Endothelial cell of umbilical vein (primary cell): Measurements from ENCODE around the gene DPYD. TPM values are rescaled to one million over a fixed set of nuclear protein-coding genes. Genes with fewer than 3 reads are reported as not detected.

Experiments
- BruUV-seq: library from RNA; stranded (reverse); fragments of 400-500 nt; replicated peaks from 2 replicates; lab custom pipeline; 2021; lab: Mats Ljungman, UMichigan
- CTCF ChIA-PET: fragments of 300-600, 350-600 bp; sonication (Branson Sonifier 250); formaldehyde crosslinking; loops from one replicate; lab custom pipeline; 2021; ENCODE audit warnings: antibody characterized with exemption, inconsistent platforms; lab: Charles Lee
- POLR2A ChIA-PET: fragments of 300-600, 350-600 bp; sonication (Branson Sonifier 250); formaldehyde crosslinking; loops from one replicate; lab custom pipeline; 2021; ENCODE audit warnings: antibody characterized with exemption, inconsistent platforms; lab: Charles Lee
- DNase-seq: peaks from one replicate; pipeline ENCODE4 v3.0.0-alpha.2; 2011; ENCODE audit warnings: low read depth, low spot score
- FAIRE-seq: peaks from 2 replicates; lab custom pipeline; 2011; peaks lifted over from hg19 to GRCh38; lab: Jason Lieb, UNC
- H2AFZ ChIP-seq: 2 replicates; pipeline ENCODE4 v1.6.0; 2012; ENCODE audit warnings: low read depth, low read length, control low read depth, inconsistent platforms
- H3K27ac ChIP-seq: 2 replicates; pipeline ENCODE4 v1.5.1; 2011; ENCODE audit warnings: low read depth, mild to moderate bottlenecking, control low read depth, low read length, moderate library complexity; ENCODE audit not compliant: insufficient read depth
- H3K27me3 ChIP-seq, 2 experiments: 2 replicates each; pipeline versions ENCODE4 v1.6.0 to v1.6.1; 2011; ENCODE audit warnings: low read length in 2 of 2, mixed read lengths in 1 of 2; ENCODE audit not compliant: control insufficient read depth in 2 of 2, insufficient read depth in 2 of 2
- H3K36me3 ChIP-seq, 2 experiments: 2 replicates in 1 of 2; 3 replicates in 1 of 2; pipeline ENCODE4 v1.5.1; 2011; ENCODE audit warnings: low read length in 2 of 2, mild to moderate bottlenecking in 1 of 2, moderate library complexity in 1 of 2; ENCODE audit not compliant: control insufficient read depth in 2 of 2, insufficient read depth in 2 of 2; ENCODE audit errors: extremely low read depth in 1 of 2
- H3K4me1 ChIP-seq: 3 replicates; pipeline ENCODE4 v1.5.1; 2011; ENCODE audit warnings: mild to moderate bottlenecking, low read length; ENCODE audit not compliant: control insufficient read depth, insufficient read depth; ENCODE audit errors: extremely low read depth
- H3K4me2 ChIP-seq: 2 replicates; pipeline ENCODE4 v1.6.1; 2011; ENCODE audit warnings: low read length, control low read depth, mixed read lengths; ENCODE audit not compliant: insufficient read depth
- H3K4me3 ChIP-seq, 3 experiments: fragments of 200-600 bp in 1 of 3; sonication (generic), shearing (Covaris generic) in 1 of 3; replicated peaks in 1 of 3; 2 replicates each; pipeline ENCODE4 v1.5.1; 2011 to 2016; ENCODE audit warnings: control low read depth in 3 of 3, low read length in 3 of 3, mild to moderate bottlenecking in 2 of 3, inconsistent platforms in 1 of 3, low read depth in 1 of 3, moderate library complexity in 1 of 3; ENCODE audit not compliant: insufficient read depth in 1 of 3
- H3K79me2 ChIP-seq: 2 replicates; pipeline ENCODE4 v1.6.0; 2012; ENCODE audit warnings: low read length, inconsistent platforms; ENCODE audit not compliant: control insufficient read depth, insufficient read depth
- H3K9ac ChIP-seq: replicated peaks from 2 replicates; pipeline ENCODE3; 2011; ENCODE audit warnings: low read length, control low read depth; ENCODE audit not compliant: insufficient read depth; ENCODE audit errors: extremely low read depth
- H3K9me1 ChIP-seq: replicated peaks from 3 replicates; pipeline ENCODE4 v1.6.0; 2011; ENCODE audit warnings: mild to moderate bottlenecking, low read length; ENCODE audit not compliant: control insufficient read depth, insufficient read depth; ENCODE audit errors: extremely low read depth
- H3K9me3 ChIP-seq: replicated peaks from 2 replicates; pipeline ENCODE4 v1.5.1; 2012; ENCODE audit warnings: low read length, inconsistent platforms; ENCODE audit not compliant: control insufficient read depth, insufficient read depth
- H4K20me1 ChIP-seq: replicated peaks from 2 replicates; pipeline ENCODE3; 2011; ENCODE audit warnings: mild to moderate bottlenecking, low read length; ENCODE audit not compliant: control insufficient read depth, insufficient read depth; ENCODE audit errors: extremely low read depth
- EZH2 ChIP-seq: IDR thresholded peaks from 2 replicates; pipeline ENCODE4 v1.6.1; 2012; ENCODE audit warnings: borderline replicate concordance, low read depth, mild to moderate bottlenecking, moderate library complexity, low read length, inconsistent platforms; ENCODE audit not compliant: severe bottlenecking
- FOS ChIP-seq: IDR thresholded peaks from 2 replicates; pipeline ENCODE4 v1.6.1; 2011; ENCODE audit warnings: mild to moderate bottlenecking, low read length, moderate library complexity, borderline replicate concordance; ENCODE audit not compliant: insufficient read depth
- GATA2 ChIP-seq: IDR thresholded peaks from 2 replicates; pipeline ENCODE4 v1.7.0; 2011; ENCODE audit warnings: low read depth, mild to moderate bottlenecking, moderate library complexity, mixed read lengths, low read length; ENCODE audit not compliant: insufficient read length, insufficient read depth
- JUN ChIP-seq: IDR thresholded peaks from 2 replicates; pipeline ENCODE4 v1.6.1; 2011; ENCODE audit warnings: borderline replicate concordance, low read depth; ENCODE audit not compliant: insufficient read length, insufficient read depth
- MAX ChIP-seq: IDR thresholded peaks from 2 replicates; pipeline ENCODE4 v1.6.1; 2011; ENCODE audit not compliant: insufficient read depth, insufficient read length
- MYC ChIP-seq: IDR thresholded peaks from one replicate; pipeline ENCODE4 v1.6.1; 2011; ENCODE audit warnings: mild to moderate bottlenecking, low read depth, low read length
- POLR2A ChIP-seq: IDR thresholded peaks from 2 replicates; pipeline ENCODE4 v1.6.1; 2012; ENCODE audit warnings: low read depth, mild to moderate bottlenecking, control low read depth, low read length
- POLR2AphosphoS5 ChIP-seq: IDR thresholded peaks from 2 replicates; pipeline ENCODE4 v1.6.1; 2012; ENCODE audit warnings: low read depth, mild to moderate bottlenecking, control low read depth, low read length, moderate library complexity; ENCODE audit not compliant: insufficient read depth
- dilution Hi-C: fragments of 300-500 bp; cut with MboI; formaldehyde crosslinking; loops from one replicate; pipeline ENCODE4 v1.15.0; 2019; ENCODE audit warnings: low sequenced_read_pairs; ENCODE audit not compliant: extremely low pct_ligation_motif_present
- intact Hi-C: fragments of 100-400 bp; cut with micrococcal nuclease; formaldehyde crosslinking; loops from one replicate; pipeline ENCODE4 v1.10.0; 2022
- polyA plus RNA-seq, 4 experiments: library from polyadenylated mRNA; depleted of rRNA in 3 of 4; stranded (reverse) in 3 of 4; unstranded in 1 of 4; fragments of >200 nt; gene quantifications; 2 replicates each; pipeline versions ENCODE4 v1.2.1 to v1.2.3, GENCODE V29; 2011 to 2012; ENCODE audit warnings: missing spikeins in 1 of 4
- total RNA-seq: library from RNA; stranded (reverse); gene quantifications from 2 replicates; pipeline ENCODE4 v1.2.3, GENCODE V29; 2021
- TF ChIP-seq, protein P1 (sequence below), 2 donors: IDR thresholded peaks; 1 replicate in 1 of 2; 2 replicates in 1 of 2; pipeline ENCODE4 v1.5.1; 2011; ENCODE audit warnings: low read length in 2 of 2, mild to moderate bottlenecking in 2 of 2, moderate library complexity in 2 of 2, control low read depth in 1 of 2, inconsistent platforms in 1 of 2, low read depth in 1 of 2; ENCODE audit not compliant: insufficient read depth in 1 of 2; ENCODE audit errors: extremely low read depth in 1 of 2

DPYD gene
- total and polyA plus RNA-seq, 2 donors (not counting 3 experiments of a cell fraction or from before 2014, with no cell fraction given) = 4.6 to 15.1 TPM

GRCh38 chr1:97352936-97353382, 567.9 kb downstream of the DPYD start:
- H3K9me1 ChIP-seq = no peaks in the 10 kb centered on the region
- dilution Hi-C loops = no loop called here
- H3K27ac ChIP-seq = no peak overlapping the region
- no peaks in the 10 kb centered on the region for H3K36me3 ChIP-seq
- intact Hi-C loops = no loop called here
- H2AFZ ChIP-seq = no peak overlapping the region
- H3K4me1 ChIP-seq = no peaks in the 10 kb centered on the region
- no peak overlapping the region for H3K4me3 ChIP-seq
- FAIRE-seq = no peak
- no peak for TF ChIP-seq FOS
- no peak for TF ChIP-seq EZH2
- TF ChIP-seq, protein P1, sequence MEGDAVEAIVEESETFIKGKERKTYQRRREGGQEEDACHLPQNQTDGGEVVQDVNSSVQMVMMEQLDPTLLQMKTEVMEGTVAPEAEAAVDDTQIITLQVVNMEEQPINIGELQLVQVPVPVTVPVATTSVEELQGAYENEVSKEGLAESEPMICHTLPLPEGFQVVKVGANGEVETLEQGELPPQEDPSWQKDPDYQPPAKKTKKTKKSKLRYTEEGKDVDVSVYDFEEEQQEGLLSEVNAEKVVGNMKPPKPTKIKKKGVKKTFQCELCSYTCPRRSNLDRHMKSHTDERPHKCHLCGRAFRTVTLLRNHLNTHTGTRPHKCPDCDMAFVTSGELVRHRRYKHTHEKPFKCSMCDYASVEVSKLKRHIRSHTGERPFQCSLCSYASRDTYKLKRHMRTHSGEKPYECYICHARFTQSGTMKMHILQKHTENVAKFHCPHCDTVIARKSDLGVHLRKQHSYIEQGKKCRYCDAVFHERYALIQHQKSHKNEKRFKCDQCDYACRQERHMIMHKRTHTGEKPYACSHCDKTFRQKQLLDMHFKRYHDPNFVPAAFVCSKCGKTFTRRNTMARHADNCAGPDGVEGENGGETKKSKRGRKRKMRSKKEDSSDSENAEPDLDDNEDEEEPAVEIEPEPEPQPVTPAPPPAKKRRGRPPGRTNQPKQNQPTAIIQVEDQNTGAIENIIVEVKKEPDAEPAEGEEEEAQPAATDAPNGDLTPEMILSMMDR (IDR thresholded peaks at IDR 0.05; ENCODE audit: extremely low read depth in 1 of 2, insufficient read depth in 1 of 2, low read depth in 1 of 2, low read length in 2 of 2) = no peak
- TF ChIP-seq POLR2A = no peak
- no peak for TF ChIP-seq MYC
- TF ChIP-seq JUN = no peak
- TF ChIP-seq MAX = no peak
- no peak for TF ChIP-seq GATA2
- TF ChIP-seq POLR2AphosphoS5 = no peak
- no peaks in the 10 kb centered on the region for H3K79me2 ChIP-seq
- H4K20me1 ChIP-seq = no peaks in the 10 kb centered on the region
- H3K9ac ChIP-seq = no peak overlapping the region
- H3K9me3 ChIP-seq = no peaks in the 10 kb centered on the region
- BruUV-seq = no TSS peak
- ChIA-PET POLR2A (no interaction called here), CTCF (no interaction called here)
- DNase-seq = no peak
- no peaks in the 10 kb centered on the region for H3K27me3 ChIP-seq
- no peak overlapping the region for H3K4me2 ChIP-seq
